HG02885 (cell line): ENCODE results near the gene NUP210.

Experiments used
- ATAC-seq: cut with Tn5 transposase; IDR thresholded peaks from one replicate; pipeline ENCODE4 v1.9.1; 2021; ENCODE audit warnings: mild to moderate bottlenecking; ENCODE audit not compliant: unreplicated experiment, poor library complexity

Gene NUP210

DNA sequence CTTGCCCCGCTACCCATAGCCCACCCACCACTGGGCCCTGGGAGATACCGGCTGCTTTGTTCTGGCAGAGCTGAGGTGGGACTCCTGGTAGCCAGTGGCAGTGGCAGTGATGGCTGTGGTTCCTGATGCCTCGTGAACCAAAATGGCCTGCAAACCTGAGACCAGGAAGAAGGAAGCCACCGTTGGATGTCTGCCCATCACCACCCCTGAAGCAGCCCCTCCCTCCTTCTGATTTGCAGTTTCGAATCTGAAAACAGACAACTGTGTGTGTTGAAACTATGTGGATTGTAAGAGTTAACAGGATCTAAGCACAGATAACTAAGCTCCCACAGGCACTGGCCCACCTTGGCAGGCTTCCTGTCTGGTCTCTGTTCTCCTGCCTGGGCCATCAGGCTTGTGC, 66.6 kb downstream of the NUP210 start:
- ATAC-seq: no peak

- no peak for ATAC-seq
These were observed 67.4 kb downstream of the NUP210 start for GRCh38 chr3:13352621-13353131.

DNA sequence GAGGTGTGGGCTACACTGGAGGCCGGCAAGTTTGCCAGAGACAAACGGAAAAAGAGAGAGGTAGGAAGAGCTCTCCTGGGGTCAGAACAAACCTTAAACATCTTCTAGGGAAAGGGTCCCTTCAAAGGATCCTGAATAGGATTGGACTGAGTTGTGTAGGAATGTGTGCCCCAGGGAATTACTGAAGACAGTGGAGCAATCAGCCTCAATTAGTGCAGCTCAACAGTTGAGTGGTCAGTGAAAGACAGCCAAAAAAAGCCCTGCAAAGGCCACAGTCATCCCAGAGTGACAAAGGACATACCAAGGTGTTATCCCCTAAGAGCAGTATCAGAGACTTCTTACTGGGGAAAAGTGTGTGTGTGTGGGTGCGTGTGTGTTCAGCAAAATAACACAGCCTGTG, 70.3 kb downstream of the NUP210 start:
- no peak for ATAC-seq

DNA sequence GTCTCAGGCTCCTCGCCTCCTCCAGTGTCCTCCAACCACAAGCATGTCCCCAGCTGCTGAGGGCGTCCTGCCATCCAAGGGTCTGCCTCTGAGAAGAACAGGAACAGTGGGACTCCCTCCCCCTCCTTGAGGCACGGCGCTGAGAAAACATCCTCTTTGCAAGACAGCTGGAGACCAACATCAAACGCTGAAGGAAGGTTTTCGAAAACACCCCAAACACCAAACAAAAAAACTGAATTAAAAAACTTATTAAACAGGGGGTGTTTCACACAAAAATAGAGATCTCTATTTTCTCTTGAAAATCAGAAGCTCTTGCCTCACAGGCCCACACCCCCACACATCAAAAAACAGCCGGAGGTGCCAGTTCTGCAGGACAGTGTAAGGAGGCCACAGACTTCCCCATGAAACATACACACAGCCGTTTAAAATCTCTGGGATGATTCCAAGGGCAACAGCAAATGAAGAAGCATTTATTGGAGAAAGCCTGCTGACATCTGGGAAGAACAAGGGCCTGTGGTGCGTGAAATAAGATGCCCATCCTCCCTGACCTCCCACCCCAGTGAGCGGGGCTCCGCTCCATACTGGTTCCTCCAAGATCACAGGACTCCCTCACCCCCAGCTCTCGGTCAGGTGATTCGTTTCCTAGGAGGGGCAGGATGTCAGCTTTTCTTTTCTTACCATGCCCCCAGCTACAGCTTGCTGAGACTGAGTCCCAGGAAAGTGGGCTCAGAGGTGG, 71.3 kb downstream of the NUP210 start:
- ATAC-seq: no peak

DNA sequence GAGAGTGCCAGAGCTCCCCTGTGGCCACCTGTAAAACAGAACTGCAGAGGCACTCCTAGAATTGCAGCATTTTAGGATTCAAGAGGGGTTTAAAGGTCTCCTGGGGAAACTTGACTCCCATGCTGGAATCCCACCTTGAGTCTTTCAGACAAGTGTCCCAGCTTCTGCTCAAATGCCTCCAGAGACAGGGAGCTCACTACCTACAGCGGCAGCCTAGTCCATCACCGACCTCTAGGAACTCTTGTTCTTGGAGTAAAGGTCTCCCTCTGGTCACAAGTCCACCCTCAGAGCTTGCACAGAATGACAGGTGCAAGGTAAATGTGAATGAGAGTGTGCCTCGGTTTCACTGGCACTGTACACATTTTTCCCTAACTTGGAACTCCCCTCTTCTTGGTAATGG, 72.0 kb downstream of the NUP210 start:
- no peak for ATAC-seq

- ATAC-seq: no peak
These were observed 72.7 kb downstream of the NUP210 start for GRCh38 chr3:13347390-13347950.

DNA sequence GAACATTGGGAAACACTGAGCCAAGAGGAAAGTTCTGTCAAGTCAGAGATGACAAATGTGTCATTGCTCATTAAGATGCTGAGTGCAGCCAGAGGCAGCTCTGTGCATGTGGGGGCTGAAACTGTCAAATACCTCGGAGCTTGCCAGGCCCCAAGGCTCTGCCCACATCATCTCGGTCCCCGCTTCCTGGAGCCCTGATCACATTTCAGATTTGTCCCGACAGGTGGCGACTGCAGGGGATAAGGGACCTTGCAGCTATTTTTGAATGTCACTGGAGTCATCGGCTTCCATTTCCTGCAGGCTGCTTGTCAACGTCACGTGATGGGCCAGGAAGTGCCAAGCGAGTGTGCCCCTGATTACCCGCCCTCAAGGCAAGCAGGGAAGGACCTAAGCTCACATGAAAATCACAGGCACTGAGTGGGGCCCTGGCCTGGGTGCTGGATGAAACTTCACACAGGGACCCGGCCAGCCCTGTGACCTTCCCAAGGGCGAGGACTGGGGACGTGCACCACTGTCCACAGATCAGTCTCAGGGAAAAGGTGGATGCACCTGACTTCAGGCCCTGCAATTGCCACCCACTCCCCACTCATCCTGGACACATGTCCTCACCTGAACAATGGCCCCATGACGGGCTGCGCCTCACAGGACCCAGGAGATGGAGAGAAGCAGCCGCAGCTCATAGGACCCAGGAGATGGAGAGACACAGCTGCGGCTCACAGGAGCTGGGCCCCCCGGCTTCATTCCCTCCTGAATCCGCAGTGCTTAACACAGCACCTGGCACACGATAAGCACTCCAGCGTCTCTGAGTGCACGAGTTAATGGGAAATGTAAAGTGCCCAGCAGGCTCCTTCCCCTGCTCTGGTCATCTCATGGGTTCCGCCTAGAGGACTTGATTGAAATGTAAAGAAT, 73.4 kb downstream of the NUP210 start:
- ATAC-seq: no peak

DNA sequence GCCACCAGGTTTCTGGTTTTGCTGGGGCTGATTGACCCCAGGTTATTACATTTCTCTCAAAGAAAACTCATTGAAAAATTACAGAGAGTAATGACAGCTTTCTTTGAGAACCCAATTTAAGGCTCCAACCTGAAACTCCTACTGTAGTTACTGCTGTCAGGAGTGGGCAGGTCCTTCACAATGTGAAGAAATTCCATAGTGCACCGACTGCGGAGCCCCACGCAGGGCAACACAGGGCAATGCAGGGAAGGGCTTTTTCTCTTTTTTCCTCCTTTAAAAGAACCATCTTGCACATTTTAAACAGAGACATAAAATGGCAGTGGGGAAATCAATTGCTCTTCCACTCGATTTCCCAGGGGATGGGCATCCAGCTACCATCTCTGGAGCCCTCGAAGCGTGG, 74.3 kb downstream of the NUP210 start:
- ATAC-seq: no peak

DNA sequence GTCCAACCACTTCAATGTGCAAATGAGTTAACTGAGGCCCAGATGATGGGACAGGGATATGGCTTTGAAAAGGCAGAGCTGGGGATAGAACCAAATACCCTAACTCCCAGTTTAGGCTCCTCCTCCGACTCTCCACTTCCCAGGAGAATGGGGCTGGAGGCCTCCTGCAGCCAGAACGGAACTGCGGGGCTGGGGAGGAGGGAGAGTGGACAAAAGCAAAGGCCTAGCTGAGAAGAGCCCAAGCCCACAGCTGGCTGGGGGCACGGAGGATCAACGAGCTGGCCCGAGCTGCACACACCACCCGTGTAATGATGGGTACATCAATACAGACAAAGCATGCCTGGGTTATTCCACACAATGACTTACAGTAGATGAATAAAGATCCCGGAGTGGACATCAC, 74.8 kb downstream of the NUP210 start:
- no peak for ATAC-seq

- no peak for ATAC-seq
These were observed 75.5 kb downstream of the NUP210 start for GRCh38 chr3:13344663-13345062.

- ATAC-seq: no peak
These were observed 76.5 kb downstream of the NUP210 start for GRCh38 chr3:13343601-13344000.

DNA sequence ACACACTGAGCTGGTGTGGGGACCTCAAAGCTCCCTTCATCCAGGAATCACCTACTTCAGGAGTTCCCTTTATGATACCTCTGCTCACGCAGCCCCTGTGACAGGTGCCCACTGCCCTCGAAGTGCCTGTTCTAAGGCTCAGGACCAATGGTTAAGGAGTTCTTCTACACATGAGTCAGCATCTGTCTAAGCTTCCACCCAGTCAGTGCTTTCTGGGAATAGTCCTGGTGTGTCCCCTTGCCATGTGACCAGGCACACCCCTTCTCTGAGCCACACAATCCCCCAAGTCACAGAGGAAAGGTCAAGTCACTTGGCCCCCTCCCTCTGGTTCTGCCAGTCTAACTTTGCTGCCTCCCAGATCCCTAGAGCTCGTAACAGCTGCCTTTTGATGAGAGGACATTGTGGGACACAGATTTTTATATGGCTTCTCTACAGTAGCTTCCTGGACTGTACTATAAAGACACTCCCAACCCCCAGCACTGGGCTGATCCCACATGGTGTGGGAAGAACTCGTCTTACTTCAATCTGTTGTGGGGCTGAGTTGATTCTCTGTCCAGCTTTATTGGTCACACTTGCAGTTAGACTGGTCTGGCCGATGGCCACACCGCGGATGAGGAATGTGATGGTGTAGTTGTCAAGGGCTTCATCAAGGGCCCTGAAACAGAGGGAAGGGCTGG, 78.8 kb downstream of the NUP210 start:
- ATAC-seq: no peak

GRCh38 chr3:13339833-13340232, 80.3 kb downstream of the NUP210 start:
- ATAC-seq: no peak

DNA sequence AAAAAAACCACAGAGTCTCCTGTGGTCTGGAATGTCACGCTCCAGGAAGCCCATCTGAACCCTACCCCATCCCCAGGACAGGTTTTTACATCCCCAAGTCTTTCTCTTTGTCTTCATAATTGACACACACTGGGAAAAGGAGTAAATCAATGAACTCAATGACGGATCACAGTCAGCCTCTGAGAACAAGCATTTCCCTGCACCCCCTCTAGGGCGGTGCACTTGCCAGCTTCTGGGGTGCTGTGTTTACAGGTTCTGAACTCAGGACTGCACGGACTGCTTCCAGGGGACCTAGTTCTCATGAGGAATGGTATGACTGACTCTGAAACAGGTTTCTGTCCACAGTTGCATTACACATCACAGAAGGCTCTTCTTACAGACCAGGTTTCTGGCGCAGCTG, 81.1 kb downstream of the NUP210 start:
- no peak for ATAC-seq

- no peak for ATAC-seq
These were observed 81.9 kb downstream of the NUP210 start for GRCh38 chr3:13338231-13338630.

GRCh38 chr3:13336592-13336991, 83.5 kb downstream of the NUP210 start:
- no peak for ATAC-seq

GRCh38 chr3:13335503-13335902, 84.6 kb downstream of the NUP210 start:
- no peak for ATAC-seq

DNA sequence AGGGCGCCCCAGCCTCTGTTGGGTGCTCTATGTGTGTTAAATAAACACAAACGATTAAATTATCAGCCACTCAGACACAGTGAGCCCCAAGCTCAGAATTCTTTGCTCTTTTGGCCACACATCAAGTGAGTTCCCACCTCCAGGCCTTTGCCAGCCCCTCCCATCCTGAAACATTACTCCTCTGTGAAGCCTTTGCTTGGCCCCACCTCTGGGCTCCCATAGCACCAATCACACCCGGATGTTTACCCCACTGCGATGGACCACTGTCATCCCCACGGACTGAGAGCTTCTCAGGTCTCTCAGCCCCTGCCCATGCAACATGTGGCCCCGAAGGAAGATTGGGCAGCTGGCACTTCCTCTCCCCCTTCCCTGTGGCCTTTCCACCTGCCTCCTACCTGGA, 85.1 kb downstream of the NUP210 start:
- no peak for ATAC-seq

DNA sequence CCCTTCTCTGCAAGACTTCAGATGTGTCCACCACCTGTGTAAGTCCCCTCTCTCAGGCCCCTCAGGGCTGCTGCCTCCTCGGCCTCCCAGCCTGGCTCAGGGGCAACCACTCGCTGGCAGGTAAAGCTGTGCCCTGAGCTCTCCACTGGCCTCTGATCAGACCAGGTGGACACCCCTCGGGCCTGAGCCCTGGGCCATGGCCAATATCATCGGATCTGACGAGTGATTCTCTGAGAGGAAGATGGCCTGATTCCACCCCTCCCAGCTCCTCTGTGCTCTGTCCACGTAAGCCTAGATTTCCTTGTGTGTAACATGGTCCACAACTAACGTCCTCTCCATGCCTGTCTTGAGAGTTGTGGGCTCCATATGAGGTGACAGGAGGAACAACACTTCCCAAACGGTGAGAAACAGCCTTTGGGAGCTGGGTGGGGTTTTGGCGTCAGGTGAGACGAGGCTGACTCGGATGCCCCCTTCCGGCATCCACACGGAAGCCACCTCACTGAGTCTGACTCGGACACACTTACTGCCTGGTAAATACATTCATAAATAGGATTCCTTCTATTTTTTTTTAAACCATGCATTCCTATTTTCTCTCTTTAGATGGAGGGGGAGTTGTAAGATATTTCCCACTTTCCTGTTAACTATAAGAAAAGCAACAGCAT, 86.8 kb downstream of the NUP210 start:
- no peak for ATAC-seq

DNA sequence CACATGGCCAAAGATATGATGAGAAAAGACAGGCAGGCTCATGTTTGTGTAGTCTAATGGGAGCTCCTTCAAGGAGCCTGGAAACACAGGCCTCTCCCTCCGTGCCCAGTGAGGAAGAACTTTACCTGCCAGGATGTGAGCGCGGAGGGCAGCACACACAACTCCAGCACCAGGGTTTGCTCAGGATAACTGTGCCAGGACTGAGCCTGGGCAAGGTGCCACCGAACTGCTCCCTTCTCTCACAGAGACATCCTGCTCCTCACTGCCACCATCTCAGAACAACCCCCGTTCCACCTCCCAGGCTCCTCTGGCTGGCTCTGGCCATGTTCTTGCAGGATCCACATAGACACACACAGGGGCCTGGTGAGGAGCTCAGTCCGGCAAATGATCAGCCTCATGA, 87.4 kb downstream of the NUP210 start:
- no peak for ATAC-seq
